ENCODE data around the gene RALGAPA2. TPM values are rescaled to one million over a fixed set of nuclear protein-coding genes. Genes with fewer than 3 reads are reported as not detected.

RALGAPA2 gene
- total and polyA plus RNA-seq, 2 experiments from 2014 or later: 1.3 to 2.6 TPM

DNA sequence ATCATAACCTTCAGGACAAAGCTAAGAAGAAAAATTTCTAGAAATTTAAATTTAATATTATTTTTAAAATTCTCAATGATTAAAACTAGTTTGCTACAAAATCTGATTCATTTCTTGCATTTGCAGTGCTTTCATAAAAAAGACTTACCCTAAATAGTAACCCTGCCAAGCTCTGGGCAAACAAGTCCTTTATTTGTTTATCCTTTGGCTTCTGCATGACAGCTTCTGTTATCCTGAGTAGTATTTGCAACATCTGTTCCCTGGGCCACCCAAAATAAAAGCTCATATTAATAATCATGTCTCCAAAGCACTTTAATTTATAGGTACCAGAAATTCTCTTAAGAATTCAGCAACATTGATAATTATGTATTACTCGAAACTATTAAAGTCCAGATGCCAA, 101.3 kb downstream of the RALGAPA2 start:
- Histone ChIP-seq H3K9ac (no peak overlapping the region), H3K27me3 (replicated peaks; ENCODE audit: insufficient read depth) (no peaks in the 10 kb centered on the region), H3F3A (ENCODE audit: insufficient read depth) (no peaks in the 10 kb centered on the region), H3K36me3 (ENCODE audit: low read depth) (no peaks in the 10 kb centered on the region), H3K9me2 (ENCODE audit: insufficient read depth) (no peaks in the 10 kb centered on the region), H3K4me3 (no peak overlapping the region), H3K9me3 (ENCODE audit: low read depth) (no peaks in the 10 kb centered on the region), H3K4me2 (ENCODE audit: unreplicated experiment) (no peak overlapping the region), H3K79me2 (ENCODE audit: insufficient read depth) (no peaks in the 10 kb centered on the region), H4K20me1 (ENCODE audit: insufficient read depth) (no peaks in the 10 kb centered on the region), H2AFZ (no peak overlapping the region), H3K4me1 (ENCODE audit: insufficient read depth) (no peaks in the 10 kb centered on the region), H3K27ac (no peak overlapping the region)
- TF ChIP-seq EZH2phosphoT487 (IDR thresholded peaks at IDR 0.05; ENCODE audit: insufficient read depth, low read depth) (no peak), EZH2 (IDR thresholded peaks at IDR 0.05; ENCODE audit: insufficient read depth, poor library complexity, severe bottlenecking) (no peak)
- in situ Hi-C loops (cut with MboI): no loop called here
- WGBS, 2 experiments (ENCODE audit: low coverage in 1 of 2, low lambda C conversion rate in 2 of 2, missing lambda C conversion rate in 2 of 2): 33 to 45% methylated on average over 1 of the region's 1 CpG
- no peak for DNase-seq

DNA sequence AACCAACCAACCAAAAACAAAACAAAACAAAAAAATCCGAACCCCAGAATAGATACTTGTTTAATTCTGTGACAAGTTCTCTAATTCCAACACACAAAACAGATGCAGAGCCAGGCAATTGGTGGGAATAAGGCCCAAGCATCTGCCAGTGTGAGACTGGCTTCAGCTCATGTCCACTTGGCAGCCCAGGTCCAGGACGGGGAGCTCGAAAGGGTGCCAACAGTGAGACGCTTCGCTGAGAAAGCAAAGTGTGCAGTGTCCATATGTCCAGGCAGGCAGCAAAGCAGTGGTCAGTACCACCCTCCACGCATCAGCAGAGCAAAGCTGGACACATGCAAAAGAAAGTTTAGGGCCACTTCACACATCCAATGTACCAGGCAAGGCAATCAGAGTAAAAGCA, 102.9 kb downstream of the RALGAPA2 start:
- H3K27me3 ChIP-seq (replicated peaks; ENCODE audit: insufficient read depth): no peaks in the 10 kb centered on the region
- in situ Hi-C loops (cut with MboI): no loop called here
- H3K27ac ChIP-seq: no peak overlapping the region
- H4K20me1 ChIP-seq (ENCODE audit: insufficient read depth): no peaks in the 10 kb centered on the region
- DNase-seq: no peak
- H3K9me3 ChIP-seq (ENCODE audit: low read depth): no peaks in the 10 kb centered on the region
- H3K9ac ChIP-seq: no peak overlapping the region
- no peaks in the 10 kb centered on the region for H3K79me2 ChIP-seq (ENCODE audit: insufficient read depth)
- no peaks in the 10 kb centered on the region for H3K9me2 ChIP-seq (ENCODE audit: insufficient read depth)
- TF ChIP-seq EZH2phosphoT487 (IDR thresholded peaks at IDR 0.05; ENCODE audit: insufficient read depth, low read depth) (no peak), EZH2 (IDR thresholded peaks at IDR 0.05; ENCODE audit: insufficient read depth, poor library complexity, severe bottlenecking) (no peak)
- no peak overlapping the region for H2AFZ ChIP-seq
- WGBS, 2 experiments (ENCODE audit: low coverage in 1 of 2, low lambda C conversion rate in 2 of 2, missing lambda C conversion rate in 2 of 2): 73 to 83% methylated on average over 6 of the region's 6 CpGs
- no peak overlapping the region for H3K4me3 ChIP-seq
- H3K4me2 ChIP-seq (ENCODE audit: unreplicated experiment): no peak overlapping the region
- H3K4me1 ChIP-seq (ENCODE audit: insufficient read depth): no peaks in the 10 kb centered on the region
- H3F3A ChIP-seq (ENCODE audit: insufficient read depth): no peaks in the 10 kb centered on the region
- no peaks in the 10 kb centered on the region for H3K36me3 ChIP-seq (ENCODE audit: low read depth)

DNA sequence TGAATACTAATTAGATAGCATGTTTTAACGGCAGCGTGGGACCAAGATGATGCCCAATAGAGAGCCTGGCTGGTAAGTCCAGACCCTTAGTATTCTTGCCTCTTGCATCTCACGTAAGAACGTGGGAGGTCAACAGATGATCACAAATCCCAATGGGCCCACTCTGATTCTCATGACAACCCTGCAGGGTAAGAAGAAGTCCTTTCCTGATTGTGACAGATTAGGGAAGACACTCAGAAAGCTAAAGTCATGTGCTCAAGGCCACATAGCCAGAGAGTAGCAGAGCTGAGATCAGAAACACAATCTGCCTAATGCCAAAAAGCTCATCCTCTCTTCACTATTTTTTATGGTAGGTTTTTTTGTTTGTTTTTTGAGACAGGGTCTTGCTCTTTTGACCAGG, 103.8 kb downstream of the RALGAPA2 start:
- Histone ChIP-seq H4K20me1 (ENCODE audit: insufficient read depth) (no peaks in the 10 kb centered on the region), H3K4me2 (ENCODE audit: unreplicated experiment) (no peak overlapping the region), H3K36me3 (ENCODE audit: low read depth) (no peaks in the 10 kb centered on the region), H3K9ac (no peak overlapping the region), H3F3A (ENCODE audit: insufficient read depth) (no peaks in the 10 kb centered on the region), H3K4me3 (no peak overlapping the region), H3K27ac (no peak overlapping the region), H3K4me1 (ENCODE audit: insufficient read depth) (no peaks in the 10 kb centered on the region), H3K9me2 (ENCODE audit: insufficient read depth) (no peaks in the 10 kb centered on the region), H3K9me3 (ENCODE audit: low read depth) (no peaks in the 10 kb centered on the region), H3K27me3 (replicated peaks; ENCODE audit: insufficient read depth) (no peaks in the 10 kb centered on the region), H2AFZ (no peak overlapping the region), H3K79me2 (ENCODE audit: insufficient read depth) (no peaks in the 10 kb centered on the region)
- DNase-seq: no peak
- no peak for TF ChIP-seq EZH2 (IDR thresholded peaks at IDR 0.05; ENCODE audit: insufficient read depth, poor library complexity, severe bottlenecking)
- no peak for TF ChIP-seq EZH2phosphoT487 (IDR thresholded peaks at IDR 0.05; ENCODE audit: insufficient read depth, low read depth)
- 96 to 99% methylated on average over 4 of the region's 4 CpGs for WGBS, 2 experiments (ENCODE audit: low coverage in 1 of 2, low lambda C conversion rate in 2 of 2, missing lambda C conversion rate in 2 of 2)
- in situ Hi-C loops (cut with MboI): no loop called here

DNA sequence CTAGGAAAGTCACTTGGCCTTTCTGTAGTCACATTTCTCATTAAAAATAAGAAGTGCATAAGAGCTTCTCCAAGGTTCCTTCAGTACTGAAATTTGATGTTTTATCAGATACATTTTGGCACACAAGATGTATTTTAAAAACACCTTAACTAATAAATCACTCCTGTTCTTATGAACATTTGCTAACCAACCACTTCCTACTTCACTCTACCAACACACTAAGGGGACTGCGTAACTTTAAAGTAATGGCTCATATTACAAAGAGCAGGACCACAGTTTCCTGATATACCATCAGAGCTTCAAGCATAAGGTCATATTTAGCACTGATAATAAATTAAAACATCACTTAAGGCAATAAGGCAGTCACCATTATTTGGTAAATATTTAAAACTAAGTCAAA, 104.4 kb downstream of the RALGAPA2 start:
- WGBS, 2 experiments (ENCODE audit: low coverage in 1 of 2, low lambda C conversion rate in 2 of 2, missing lambda C conversion rate in 2 of 2): 97 to 100% methylated on average over 1 of the region's 1 CpG
- Histone ChIP-seq H3K4me3 (no peak overlapping the region), H3K36me3 (ENCODE audit: low read depth) (no peaks in the 10 kb centered on the region), H3K9me3 (ENCODE audit: low read depth) (no peaks in the 10 kb centered on the region), H3K79me2 (ENCODE audit: insufficient read depth) (no peaks in the 10 kb centered on the region), H3K9me2 (ENCODE audit: insufficient read depth) (no peaks in the 10 kb centered on the region), H3K4me1 (ENCODE audit: insufficient read depth) (no peaks in the 10 kb centered on the region), H3K27ac (no peak overlapping the region), H3F3A (ENCODE audit: insufficient read depth) (no peaks in the 10 kb centered on the region), H2AFZ (no peak overlapping the region), H3K27me3 (replicated peaks; ENCODE audit: insufficient read depth) (no peaks in the 10 kb centered on the region), H4K20me1 (ENCODE audit: insufficient read depth) (no peaks in the 10 kb centered on the region), H3K9ac (no peak overlapping the region), H3K4me2 (ENCODE audit: unreplicated experiment) (no peak overlapping the region)
- TF ChIP-seq EZH2phosphoT487 (IDR thresholded peaks at IDR 0.05; ENCODE audit: insufficient read depth, low read depth) (no peak), EZH2 (IDR thresholded peaks at IDR 0.05; ENCODE audit: insufficient read depth, poor library complexity, severe bottlenecking) (no peak)
- no peak for DNase-seq
- in situ Hi-C loops (cut with MboI): no loop called here

DNA sequence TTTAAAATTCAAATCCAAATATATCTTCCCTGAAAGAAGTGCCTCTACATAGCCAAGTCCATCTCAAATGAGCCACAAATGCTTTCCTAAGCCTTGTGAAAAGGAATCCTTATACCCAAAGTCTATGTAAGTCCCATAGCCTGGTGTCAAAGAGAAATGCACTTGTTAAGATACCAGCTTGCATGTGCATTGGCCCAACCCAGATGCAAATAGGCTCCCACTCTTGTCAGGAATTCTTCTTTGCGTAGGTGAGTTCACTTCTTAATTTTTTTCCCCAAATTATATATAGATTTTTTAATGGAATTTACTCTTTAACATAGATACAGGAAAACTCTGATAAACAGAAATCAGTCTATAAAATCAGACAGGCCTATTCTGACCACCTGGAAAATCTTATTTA, 105.6 kb downstream of the RALGAPA2 start:
- no peaks in the 10 kb centered on the region for H3K4me1 ChIP-seq (ENCODE audit: insufficient read depth)
- no peak for DNase-seq
- no peak overlapping the region for H2AFZ ChIP-seq
- H3K9ac ChIP-seq: no peak overlapping the region
- in situ Hi-C loops (cut with MboI): no loop called here
- no peaks in the 10 kb centered on the region for H3F3A ChIP-seq (ENCODE audit: insufficient read depth)
- no peak overlapping the region for H3K4me3 ChIP-seq
- no peak overlapping the region for H3K27ac ChIP-seq
- no peaks in the 10 kb centered on the region for H3K9me2 ChIP-seq (ENCODE audit: insufficient read depth)
- no peaks in the 10 kb centered on the region for H3K27me3 ChIP-seq (replicated peaks; ENCODE audit: insufficient read depth)
- WGBS, 2 experiments (ENCODE audit: low coverage in 1 of 2, low lambda C conversion rate in 2 of 2, missing lambda C conversion rate in 2 of 2): 90 to 97% methylated on average over 1 of the region's 1 CpG
- no peak for TF ChIP-seq EZH2 (IDR thresholded peaks at IDR 0.05; ENCODE audit: insufficient read depth, poor library complexity, severe bottlenecking)
- no peak for TF ChIP-seq EZH2phosphoT487 (IDR thresholded peaks at IDR 0.05; ENCODE audit: insufficient read depth, low read depth)
- no peaks in the 10 kb centered on the region for H3K9me3 ChIP-seq (ENCODE audit: low read depth)
- H3K36me3 ChIP-seq (ENCODE audit: low read depth): no peaks in the 10 kb centered on the region
- no peaks in the 10 kb centered on the region for H4K20me1 ChIP-seq (ENCODE audit: insufficient read depth)
- H3K4me2 ChIP-seq (ENCODE audit: unreplicated experiment): no peak overlapping the region
- H3K79me2 ChIP-seq (ENCODE audit: insufficient read depth): no peaks in the 10 kb centered on the region

Measured in GM23248 (cell line).